MM.1S (cell line): Measurements from ENCODE around the gene EYA2.

ENCODE experiments used
- EZH2phosphoT487 ChIP-seq: fragments of 300-600 bp; sonication (generic); IDR thresholded peaks from 2 replicates; pipeline ENCODE4 v1.6.1; 2018; ENCODE audit warnings: antibody characterized with exemption, low read length
- TF ChIP-seq, protein P1 (sequence below): fragments of 300-600 bp; sonication (generic); IDR thresholded peaks from 2 replicates; pipeline ENCODE4 v1.5.1; 2016; ENCODE audit warnings: antibody characterized with exemption, low read length, mixed read lengths

DNA sequence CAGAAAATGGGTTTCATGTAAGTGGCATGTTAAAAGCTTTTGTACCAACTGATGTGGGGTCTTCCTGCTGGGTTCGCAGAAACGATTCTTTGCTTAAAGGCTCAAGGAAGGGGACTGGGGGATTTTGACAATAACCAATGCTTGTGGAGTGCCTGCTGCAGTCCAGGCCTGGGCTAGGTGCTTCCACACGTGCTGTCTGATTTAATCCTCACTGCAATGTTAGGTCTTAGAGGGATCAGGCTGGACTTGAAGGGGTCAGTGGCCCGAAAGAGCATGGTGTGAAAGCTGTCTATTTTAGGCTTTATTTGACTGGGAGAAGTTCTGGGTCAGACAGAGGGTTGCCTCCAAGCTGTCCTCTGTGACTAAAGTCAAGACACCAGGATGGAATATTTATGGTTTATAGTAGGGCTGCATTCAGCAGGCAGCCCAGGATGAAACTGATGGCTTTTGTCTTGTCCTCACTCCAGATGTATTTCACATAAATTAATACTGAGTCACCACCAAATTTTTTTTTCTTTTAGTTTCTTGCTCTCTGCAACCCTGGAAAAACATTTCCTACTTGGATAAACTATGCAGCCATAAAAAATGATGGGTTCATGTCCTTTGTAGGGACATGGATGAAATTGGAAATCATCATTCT lies 242.7 kb downstream of the EYA2 start:
- TF ChIP-seq, protein P1, sequence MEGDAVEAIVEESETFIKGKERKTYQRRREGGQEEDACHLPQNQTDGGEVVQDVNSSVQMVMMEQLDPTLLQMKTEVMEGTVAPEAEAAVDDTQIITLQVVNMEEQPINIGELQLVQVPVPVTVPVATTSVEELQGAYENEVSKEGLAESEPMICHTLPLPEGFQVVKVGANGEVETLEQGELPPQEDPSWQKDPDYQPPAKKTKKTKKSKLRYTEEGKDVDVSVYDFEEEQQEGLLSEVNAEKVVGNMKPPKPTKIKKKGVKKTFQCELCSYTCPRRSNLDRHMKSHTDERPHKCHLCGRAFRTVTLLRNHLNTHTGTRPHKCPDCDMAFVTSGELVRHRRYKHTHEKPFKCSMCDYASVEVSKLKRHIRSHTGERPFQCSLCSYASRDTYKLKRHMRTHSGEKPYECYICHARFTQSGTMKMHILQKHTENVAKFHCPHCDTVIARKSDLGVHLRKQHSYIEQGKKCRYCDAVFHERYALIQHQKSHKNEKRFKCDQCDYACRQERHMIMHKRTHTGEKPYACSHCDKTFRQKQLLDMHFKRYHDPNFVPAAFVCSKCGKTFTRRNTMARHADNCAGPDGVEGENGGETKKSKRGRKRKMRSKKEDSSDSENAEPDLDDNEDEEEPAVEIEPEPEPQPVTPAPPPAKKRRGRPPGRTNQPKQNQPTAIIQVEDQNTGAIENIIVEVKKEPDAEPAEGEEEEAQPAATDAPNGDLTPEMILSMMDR, result no peak
- TF ChIP-seq EZH2phosphoT487, result no peak
